H9 (cell line): ENCODE measurements around the gene KCNAB1. TPM values are rescaled to one million over a fixed set of nuclear protein-coding genes. Genes with fewer than 3 reads are reported as not detected.

Experiments used
- DNase-seq: peaks from one replicate; pipeline ENCODE4 v3.0.0-alpha.2; 2017
- H2AFZ ChIP-seq: one replicate; pipeline ENCODE4 v1.6.1; 2013; ENCODE audit warnings: mild to moderate bottlenecking, low read length, control low read depth, moderate library complexity
- H2AK5ac ChIP-seq: 2 replicates; pipeline ENCODE4 v1.6.1; 2013; ENCODE audit warnings: low read length, control low read depth, mixed read lengths; ENCODE audit not compliant: insufficient read length
- H2BK120ac ChIP-seq: one replicate; pipeline ENCODE4 v1.6.1; 2013; ENCODE audit warnings: low read depth, mild to moderate bottlenecking, low read length, control low read depth, inconsistent platforms; ENCODE audit not compliant: poor library complexity, severe bottlenecking
- H2BK12ac ChIP-seq: 2 replicates; pipeline ENCODE4 v1.6.1; 2013; ENCODE audit warnings: low read length, control low read depth, mixed read lengths, low read depth; ENCODE audit not compliant: insufficient read length
- H2BK15ac ChIP-seq: 2 replicates; pipeline ENCODE4 v1.6.1; 2013; ENCODE audit warnings: low read depth, low read length, control low read depth
- H2BK20ac ChIP-seq: one replicate; pipeline ENCODE4 v1.6.1; 2013; ENCODE audit warnings: low read depth, mild to moderate bottlenecking, low read length, control low read depth, inconsistent platforms; ENCODE audit not compliant: poor library complexity, severe bottlenecking
- H2BK5ac ChIP-seq: 2 replicates; pipeline ENCODE4 v1.6.1; 2013; ENCODE audit warnings: low read length, control low read depth, mixed read lengths; ENCODE audit not compliant: insufficient read length
- H3K14ac ChIP-seq: 2 replicates; pipeline ENCODE4 v1.6.1; 2013; ENCODE audit warnings: low read length, control low read depth; ENCODE audit not compliant: insufficient read depth
- H3K18ac ChIP-seq: 2 replicates; pipeline ENCODE4 v1.6.1; 2013; ENCODE audit warnings: low read depth, mild to moderate bottlenecking, mixed read lengths, low read length, control low read depth; ENCODE audit not compliant: insufficient read length
- H3K23ac ChIP-seq: 2 replicates; pipeline ENCODE4 v1.6.1; 2013; ENCODE audit warnings: low read length, control low read depth, mixed read lengths, low read depth; ENCODE audit not compliant: insufficient read length
- H3K23me2 ChIP-seq: 2 replicates; pipeline ENCODE4 v1.6.1; 2013; ENCODE audit warnings: low read depth, mild to moderate bottlenecking, mixed read lengths, low read length, control low read depth; ENCODE audit not compliant: insufficient read length, poor library complexity, severe bottlenecking
- H3K27ac ChIP-seq: 2 replicates; pipeline ENCODE4 v1.5.1; 2013; ENCODE audit warnings: low read length, control low read depth, mixed read lengths, low read depth; ENCODE audit not compliant: insufficient read length
- H3K27me3 ChIP-seq: 2 replicates; pipeline ENCODE4 v1.6.1; 2013; ENCODE audit warnings: low read length, control low read depth, inconsistent platforms; ENCODE audit not compliant: insufficient read depth
- H3K4ac ChIP-seq: 2 replicates; pipeline ENCODE4 v1.6.1; 2013; ENCODE audit warnings: low read depth, mild to moderate bottlenecking, control low read depth, inconsistent platforms, low read length, moderate library complexity
- H3K4me1 ChIP-seq: 2 replicates; pipeline ENCODE4 v1.6.1; 2013; ENCODE audit warnings: low read length, control low read depth, inconsistent platforms; ENCODE audit not compliant: insufficient read depth
- H3K4me2 ChIP-seq: 2 replicates; pipeline ENCODE4 v1.6.1; 2013; ENCODE audit warnings: low read length, control low read depth, mixed read lengths; ENCODE audit not compliant: insufficient read length, insufficient read depth
- H3K56ac ChIP-seq: 2 replicates; pipeline ENCODE4 v1.6.1; 2013; ENCODE audit warnings: low read depth, mild to moderate bottlenecking, mixed read lengths, low read length, control low read depth; ENCODE audit not compliant: insufficient read length
- H3K79me1 ChIP-seq: 2 replicates; pipeline ENCODE4 v1.6.1; 2013; ENCODE audit warnings: low read depth, mild to moderate bottlenecking, moderate library complexity, low read length, control low read depth, inconsistent platforms; ENCODE audit not compliant: insufficient read depth, poor library complexity, severe bottlenecking
- H3K79me2 ChIP-seq: 2 replicates; pipeline ENCODE4 v1.6.1; 2013; ENCODE audit warnings: low read length, control low read depth, inconsistent platforms; ENCODE audit not compliant: insufficient read depth
- H3K9ac ChIP-seq: 2 replicates; pipeline ENCODE4 v1.6.1; 2013; ENCODE audit warnings: low read length, control low read depth, mixed read lengths; ENCODE audit not compliant: insufficient read length; ENCODE audit errors: extremely low read depth
- H3K9me3 ChIP-seq: one replicate; pipeline ENCODE4 v1.6.1; 2013; ENCODE audit warnings: low read depth, low read length, inconsistent platforms; ENCODE audit not compliant: control insufficient read depth
- H3T11ph ChIP-seq: one replicate; pipeline ENCODE4 v1.6.1; 2013; ENCODE audit warnings: mild to moderate bottlenecking, low read length, control low read depth, inconsistent platforms
- H4K20me1 ChIP-seq: one replicate; pipeline ENCODE4 v1.6.1; 2013; ENCODE audit not compliant: control insufficient read depth, insufficient read length, insufficient read depth
- H4K5ac ChIP-seq: 2 replicates; pipeline ENCODE4 v1.6.1; 2013; ENCODE audit warnings: low read depth, mild to moderate bottlenecking, mixed read lengths, low read length, control low read depth; ENCODE audit not compliant: insufficient read length
- H4K8ac ChIP-seq: replicated peaks from 2 replicates; pipeline ENCODE4 v1.6.1; 2013; ENCODE audit warnings: low read length, control low read depth, mixed read lengths, low read depth; ENCODE audit not compliant: insufficient read length
- H4K91ac ChIP-seq: 2 replicates; pipeline ENCODE4 v1.6.1; 2013; ENCODE audit warnings: low read depth, mild to moderate bottlenecking, moderate library complexity, mixed read lengths, low read length, control low read depth; ENCODE audit not compliant: insufficient read length
- H3K27ac Mint-ChIP-seq, 3 experiments: 2 replicates in 2 of 3; 3 replicates in 1 of 3; pipeline ENCODE4 v1.8.0; 2020 to 2021; ENCODE audit warnings: mixed read lengths in 3 of 3, mild to moderate bottlenecking in 1 of 3, moderate library complexity in 1 of 3
- H3K27me3 Mint-ChIP-seq: 2 replicates; pipeline ENCODE4 v1.8.0; 2021; ENCODE audit warnings: low read depth, mild to moderate bottlenecking, moderate library complexity, mixed read lengths
- H3K36me3 Mint-ChIP-seq, 3 experiments: 2 replicates in 2 of 3; 3 replicates in 1 of 3; pipeline ENCODE4 v1.8.0; 2020 to 2021; ENCODE audit warnings: low read depth in 3 of 3, mixed read lengths in 3 of 3; ENCODE audit not compliant: insufficient read depth in 1 of 3
- H3K4me1 Mint-ChIP-seq, 2 experiments: 2 replicates each; pipeline ENCODE4 v1.8.0; 2020; ENCODE audit warnings: mixed read lengths in 2 of 2
- H3K4me3 Mint-ChIP-seq, 2 experiments: 2 replicates in 1 of 2; 3 replicates in 1 of 2; pipeline ENCODE4 v1.8.0; 2020 to 2021; ENCODE audit warnings: mild to moderate bottlenecking in 2 of 2, mixed read lengths in 2 of 2, moderate library complexity in 1 of 2
- H3K9me3 Mint-ChIP-seq, 2 experiments: 2 replicates in 1 of 2; 3 replicates in 1 of 2; pipeline ENCODE4 v1.8.0; 2020; ENCODE audit warnings: mild to moderate bottlenecking in 2 of 2, mixed read lengths in 2 of 2, moderate library complexity in 1 of 2
- WGBS: extraction: QIAGEN DNeasy Blood & Tissue Kit; methylation state at CpG from one replicate; pipeline ENCODE4 v1.1.7; 2013; ENCODE audit warnings: missing lambda C conversion rate, low lambda C conversion rate, mixed read lengths; ENCODE audit not compliant: insufficient read length; ENCODE audit errors: extremely low coverage; 5-methylcytosine and 5-hydroxymethylcytosine counted together
- total RNA-seq: library from RNA; stranded (reverse); gene quantifications from 2 replicates; pipeline ENCODE4 v1.2.1, GENCODE V29; 2021
- TF ChIP-seq, protein P1 (sequence below): fragments of 200-600 bp; sonication (generic); conservative IDR thresholded peaks from 3 replicates; pipeline ENCODE4 v1.8.0; 2021; ENCODE audit warnings: antibody characterized with exemption, mild to moderate bottlenecking

Gene KCNAB1
- total RNA-seq, 1 experiment from 2014 or later, result 3.7 TPM

DNA sequence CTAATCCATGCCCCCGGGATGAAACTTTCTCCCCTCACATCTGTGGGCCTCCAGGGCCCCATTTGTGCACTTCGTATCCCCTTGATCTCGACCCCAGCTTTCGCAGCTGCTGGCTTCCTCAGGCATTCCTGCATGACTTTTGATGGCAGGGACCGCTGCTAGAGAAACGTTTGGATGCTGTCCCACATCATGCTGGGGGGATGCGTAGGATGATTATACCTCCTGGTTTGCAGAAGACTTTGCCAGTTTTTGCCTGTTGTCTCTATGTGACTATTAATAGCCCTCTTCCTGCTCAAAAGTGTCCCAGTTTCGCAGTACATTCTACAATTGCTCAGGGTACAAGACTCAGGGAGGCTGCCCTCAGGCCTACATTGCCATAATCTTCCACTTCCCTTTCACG is 10.4 kb upstream of the KCNAB1 start:
- no peaks in the 10 kb centered on the region for H3K9me3 Mint-ChIP-seq
- TF ChIP-seq, protein P1, sequence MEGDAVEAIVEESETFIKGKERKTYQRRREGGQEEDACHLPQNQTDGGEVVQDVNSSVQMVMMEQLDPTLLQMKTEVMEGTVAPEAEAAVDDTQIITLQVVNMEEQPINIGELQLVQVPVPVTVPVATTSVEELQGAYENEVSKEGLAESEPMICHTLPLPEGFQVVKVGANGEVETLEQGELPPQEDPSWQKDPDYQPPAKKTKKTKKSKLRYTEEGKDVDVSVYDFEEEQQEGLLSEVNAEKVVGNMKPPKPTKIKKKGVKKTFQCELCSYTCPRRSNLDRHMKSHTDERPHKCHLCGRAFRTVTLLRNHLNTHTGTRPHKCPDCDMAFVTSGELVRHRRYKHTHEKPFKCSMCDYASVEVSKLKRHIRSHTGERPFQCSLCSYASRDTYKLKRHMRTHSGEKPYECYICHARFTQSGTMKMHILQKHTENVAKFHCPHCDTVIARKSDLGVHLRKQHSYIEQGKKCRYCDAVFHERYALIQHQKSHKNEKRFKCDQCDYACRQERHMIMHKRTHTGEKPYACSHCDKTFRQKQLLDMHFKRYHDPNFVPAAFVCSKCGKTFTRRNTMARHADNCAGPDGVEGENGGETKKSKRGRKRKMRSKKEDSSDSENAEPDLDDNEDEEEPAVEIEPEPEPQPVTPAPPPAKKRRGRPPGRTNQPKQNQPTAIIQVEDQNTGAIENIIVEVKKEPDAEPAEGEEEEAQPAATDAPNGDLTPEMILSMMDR, result no peak
- Histone ChIP-seq H3K79me2 (no peaks in the 10 kb centered on the region), H3K23ac (no peak overlapping the region), H2BK20ac (no peak overlapping the region), H4K8ac (no peak overlapping the region), H2AFZ (no peak overlapping the region), H3K27ac (no peak overlapping the region), H2BK12ac (no peak overlapping the region), H4K91ac (no peak overlapping the region), H3K9me3 (no peaks in the 10 kb centered on the region), H2BK5ac (no peak overlapping the region), H2BK15ac (no peak overlapping the region), H2AK5ac (no peak overlapping the region), H3K4me2 (no peak overlapping the region), H4K20me1 (no peaks in the 10 kb centered on the region), H3K9ac (no peak overlapping the region), H3K27me3 (no peaks in the 10 kb centered on the region), H3T11ph (no peak overlapping the region), H3K4me1 (no peaks in the 10 kb centered on the region), H3K79me1 (no peaks in the 10 kb centered on the region), H3K18ac (no peak overlapping the region), H3K14ac (no peak overlapping the region), H3K56ac (no peak overlapping the region), H4K5ac (no peak overlapping the region), H2BK120ac (no peak overlapping the region), H3K4ac (no peak overlapping the region), H3K23me2 (peaks cover 3% of the 10 kb centered on the region)
- no peaks in the 10 kb centered on the region for H3K4me1 Mint-ChIP-seq
- no peak overlapping the region for H3K27ac Mint-ChIP-seq
- no peak for DNase-seq
- H3K4me3 Mint-ChIP-seq, result no peak overlapping the region
- no peaks in the 10 kb centered on the region; the same call in 1 of the 2 replicates for H3K27me3 Mint-ChIP-seq
- no peaks in the 10 kb centered on the region for H3K36me3 Mint-ChIP-seq
- no CpG with 5 or more reads among the region's 9 CpGs for WGBS
